ENCODE results near the gene TWIST2. TPM values are rescaled to one million over a fixed set of nuclear protein-coding genes. Genes with fewer than 3 reads are reported as not detected.

Gene TWIST2
- polyA plus RNA-seq, 3 donors from 2014 or later, result 0.17 to 0.61 TPM; not detected in 1

GRCh38 chr2:238954841-238955591 is 107.1 kb downstream of the TWIST2 start:
- Mint-ChIP-seq H3K4me1 (no peaks in the 10 kb centered on the region), H3K27ac (no peak overlapping the region), H3K9me3 (no peaks in the 10 kb centered on the region), H3K4me3 (no peak overlapping the region), H3K27me3 (ENCODE audit: low read depth in 3 of 3) (peaks cover 0 to 17% (median 5%) of the 10 kb centered on the region in 3 donors), H3K36me3 (no peaks in the 10 kb centered on the region)
- no peak for DNase-seq

- Mint-ChIP-seq H3K27me3 (ENCODE audit: low read depth in 3 of 3) (peaks cover 0 to 17% (median 5%) of the 10 kb centered on the region in 3 donors), H3K27ac (no peak overlapping the region), H3K9me3 (no peaks in the 10 kb centered on the region), H3K4me1 (no peaks in the 10 kb centered on the region), H3K4me3 (no peak overlapping the region), H3K36me3 (no peaks in the 10 kb centered on the region)
- DNase-seq, result no peak
These were observed 108.0 kb downstream of the TWIST2 start for GRCh38 chr2:238955648-238956531.

- H3K4me3 Mint-ChIP-seq, result no peak overlapping the region
- no peaks in the 10 kb centered on the region for H3K9me3 Mint-ChIP-seq
- no peaks in the 10 kb centered on the region for H3K36me3 Mint-ChIP-seq
- H3K27me3 Mint-ChIP-seq (ENCODE audit: low read depth in 3 of 3), result peaks cover 0 to 15% (median 5%) of the 10 kb centered on the region in 3 donors
- no peak overlapping the region for H3K27ac Mint-ChIP-seq
- no peak for DNase-seq
- H3K4me1 Mint-ChIP-seq, result no peaks in the 10 kb centered on the region
These were observed 108.8 kb downstream of the TWIST2 start for GRCh38 chr2:238956676-238957075.

Measured in immature natural killer cell (primary cell).